ENCODE measurements around the gene MYO7A. TPM values are rescaled to one million over a fixed set of nuclear protein-coding genes. Genes with fewer than 3 reads are reported as not detected.

MYO7A gene
- total and polyA plus RNA-seq, 8 donors = 1.4 to 29.2 (median 3.3) TPM

- peaks cover 16 to 63% (median 30%) of the 10 kb centered on the region in 4 donors for H3K4me1 ChIP-seq
- TF ChIP-seq EP300 (IDR thresholded peaks at IDR 0.05) = no peak
- TF ChIP-seq POLR2A (IDR thresholded peaks at IDR 0.05) = no peak
- TF ChIP-seq POLR2AphosphoS5 (IDR thresholded peaks at IDR 0.05) = no peak
- no peak for TF ChIP-seq CTCF (IDR thresholded peaks at IDR 0.05)
- H3K27ac ChIP-seq = no peak overlapping the region
- no peak for DNase-seq
- no peaks in the 10 kb centered on the region for H3K9me3 ChIP-seq
- 65 to 76% (median 72%) methylated on average over 6 to 7 of the region's 7 CpGs for WGBS, 5 donors
- no peak overlapping the region for H3K4me3 ChIP-seq
- no peaks in the 10 kb centered on the region for H3K27me3 ChIP-seq
- intact Hi-C loops (cut with DNase I; ENCODE audit: low total_unique reads) = no loop called here
- peaks cover 0 to 30% (median 23%) of the 10 kb centered on the region in 4 donors for H3K36me3 ChIP-seq
These were observed 21.7 kb upstream of the MYO7A start for GRCh38 chr11:77106321-77106720.

- no peak overlapping the region for H3K4me3 ChIP-seq
- TF ChIP-seq POLR2AphosphoS5 (IDR thresholded peaks at IDR 0.05) (no peak), CTCF (IDR thresholded peaks at IDR 0.05) (no peak), EP300 (IDR thresholded peaks at IDR 0.05) (no peak), POLR2A (IDR thresholded peaks at IDR 0.05) (no peak)
- H3K27ac ChIP-seq = no peak overlapping the region
- H3K36me3 ChIP-seq = peaks cover 0 to 30% (median 23%) of the 10 kb centered on the region in 4 donors
- H3K4me1 ChIP-seq = peaks cover 16 to 64% (median 30%) of the 10 kb centered on the region in 4 donors
- 92 to 100% (median 95%) methylated on average over 13 of the region's 13 CpGs for WGBS, 5 donors
- H3K27me3 ChIP-seq = no peaks in the 10 kb centered on the region
- no peak for DNase-seq
- H3K9me3 ChIP-seq = no peaks in the 10 kb centered on the region
- intact Hi-C loops (cut with DNase I; ENCODE audit: low total_unique reads) = no loop called here
These were observed 21.3 kb upstream of the MYO7A start for GRCh38 chr11:77106759-77107158.

- H3K36me3 ChIP-seq = peaks cover 0 to 31% (median 25%) of the 10 kb centered on the region in 4 donors
- 15 to 42% (median 27%) methylated on average over 3 of the region's 3 CpGs for WGBS, 5 donors
- peak; percentile 71 to 81 for DNase-seq
- no peaks in the 10 kb centered on the region for H3K27me3 ChIP-seq
- H3K4me3 ChIP-seq = no peak overlapping the region
- peaks cover 16 to 64% (median 33%) of the 10 kb centered on the region in 4 donors for H3K4me1 ChIP-seq
- intact Hi-C loops (cut with DNase I; ENCODE audit: low total_unique reads) = no loop called here
- TF ChIP-seq CTCF (IDR thresholded peaks at IDR 0.05) (no peak), POLR2AphosphoS5 (IDR thresholded peaks at IDR 0.05) (peak in 1 of 3 donors; percentile 73), EP300 (IDR thresholded peaks at IDR 0.05) (no peak), POLR2A (IDR thresholded peaks at IDR 0.05) (no peak)
- peak overlapping the region in 3 of 5 donors; percentile 28 to 54 (median 49) for H3K27ac ChIP-seq
- H3K9me3 ChIP-seq = no peaks in the 10 kb centered on the region
These were observed 20.1 kb upstream of the MYO7A start for GRCh38 chr11:77107950-77108349.

GRCh38 chr11:77108436-77108835 is 19.6 kb upstream of the MYO7A start:
- no peak for DNase-seq
- intact Hi-C loops (cut with DNase I; ENCODE audit: low total_unique reads) = no loop called here
- no peaks in the 10 kb centered on the region for H3K9me3 ChIP-seq
- H3K4me1 ChIP-seq = peaks cover 16 to 64% (median 35%) of the 10 kb centered on the region in 4 donors
- no peak for TF ChIP-seq EP300 (IDR thresholded peaks at IDR 0.05)
- no peak for TF ChIP-seq CTCF (IDR thresholded peaks at IDR 0.05)
- TF ChIP-seq POLR2A (IDR thresholded peaks at IDR 0.05) = no peak
- TF ChIP-seq POLR2AphosphoS5 (IDR thresholded peaks at IDR 0.05) = no peak
- no peak overlapping the region for H3K4me3 ChIP-seq
- H3K27me3 ChIP-seq = no peaks in the 10 kb centered on the region
- H3K36me3 ChIP-seq = peaks cover 0 to 28% (median 20%) of the 10 kb centered on the region in 4 donors
- WGBS, 5 donors = 65 to 91% (median 87%) methylated on average over 9 of the region's 9 CpGs
- peak overlapping the region in 1 of 5 donors; percentile 54 for H3K27ac ChIP-seq
